ENCODE data around the gene DLGAP4.

DLGAP4 gene

DNA sequence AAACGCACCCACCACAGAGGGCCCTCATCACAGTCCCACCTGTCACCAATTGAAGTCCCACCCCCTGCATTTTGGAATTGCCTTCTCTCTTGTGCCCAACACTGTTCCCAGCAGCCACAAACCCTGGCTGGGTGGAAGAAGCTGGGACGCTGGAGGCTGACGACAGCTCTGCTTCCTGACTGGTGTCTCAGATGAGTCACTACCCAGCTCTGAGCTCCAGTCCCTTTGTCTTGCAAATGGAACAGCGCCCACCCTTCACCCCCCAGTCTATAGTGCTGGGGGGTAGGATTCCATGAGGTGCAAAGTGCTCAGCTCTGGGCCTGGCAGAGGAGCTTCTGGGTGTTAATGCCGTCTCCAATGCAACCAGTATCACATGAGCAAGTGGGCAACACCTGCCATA is 85.3 kb downstream of the DLGAP4 start:
- no peak for DNase-seq

DNA sequence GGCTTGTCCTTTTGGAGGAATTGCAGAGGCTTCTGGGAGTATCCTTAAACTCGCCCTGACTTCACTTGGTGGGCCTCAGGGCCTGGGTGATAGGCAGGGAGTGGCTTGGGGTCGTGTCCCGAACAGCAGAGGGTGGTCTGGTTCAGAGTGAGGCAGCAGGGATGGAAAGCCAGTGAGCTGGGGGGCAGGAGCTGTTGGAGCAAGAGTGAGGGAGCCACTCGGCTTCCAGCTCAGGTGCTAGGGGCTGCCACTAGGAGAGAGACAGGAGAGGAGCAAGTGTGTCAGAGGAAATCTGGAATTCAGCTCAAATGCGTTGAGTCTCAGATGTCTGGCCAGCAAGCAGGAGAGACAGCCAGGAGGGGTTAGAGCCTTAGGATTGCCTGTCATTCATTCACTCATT is 85.8 kb downstream of the DLGAP4 start:
- DNase-seq = no peak

DNA sequence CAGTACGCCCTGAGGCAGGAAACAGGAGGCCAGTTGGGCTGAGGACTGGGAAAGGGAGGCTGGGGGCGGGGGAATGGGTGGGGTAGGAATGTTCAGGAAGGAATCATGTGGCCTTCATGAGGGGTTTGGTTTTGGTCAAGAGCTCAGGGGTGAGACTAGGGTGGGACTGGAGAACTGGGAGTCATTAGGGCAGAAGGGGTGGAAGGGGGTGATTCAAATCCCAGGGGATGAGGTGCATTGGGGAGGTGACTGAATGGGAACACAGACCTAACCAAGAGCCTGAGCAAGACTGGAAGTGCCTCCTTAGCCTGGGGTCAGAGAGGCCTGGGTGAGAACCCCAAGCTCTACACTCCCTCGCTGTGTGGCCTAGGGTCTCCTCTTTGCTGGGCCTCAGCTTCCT is 86.8 kb downstream of the DLGAP4 start:
- DNase-seq = no peak

DNA sequence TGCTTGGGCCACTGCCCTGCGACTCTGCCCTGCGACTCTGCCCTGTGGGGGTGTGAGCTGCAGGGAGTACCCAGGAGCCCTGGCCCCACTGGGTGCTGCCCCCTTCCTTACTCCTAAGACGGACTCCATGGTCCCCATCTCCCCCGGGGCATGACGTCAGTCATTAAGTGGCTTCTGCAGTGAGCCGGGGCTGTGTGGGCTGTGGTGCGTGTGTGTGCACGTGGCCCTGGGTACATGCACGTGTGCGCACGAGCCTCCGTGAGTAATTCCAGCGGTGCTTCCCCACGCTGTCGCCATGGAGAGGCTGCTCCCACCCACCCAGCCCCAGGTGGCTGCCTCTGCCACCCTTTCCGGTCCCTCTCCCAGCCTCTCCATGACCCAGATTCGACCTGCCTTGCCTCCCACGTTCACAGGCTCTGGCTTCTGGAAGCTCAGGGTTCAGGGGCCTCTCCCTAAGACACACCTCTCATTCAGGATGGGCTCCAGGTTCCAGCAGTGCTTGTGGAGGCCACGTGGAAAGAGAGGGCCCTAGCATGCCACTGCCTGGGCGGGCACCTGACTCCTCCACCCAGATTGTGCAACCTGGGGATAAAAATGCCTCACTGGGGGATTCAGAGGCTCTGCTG is 88.3 kb downstream of the DLGAP4 start:
- DNase-seq = no peak

DNA sequence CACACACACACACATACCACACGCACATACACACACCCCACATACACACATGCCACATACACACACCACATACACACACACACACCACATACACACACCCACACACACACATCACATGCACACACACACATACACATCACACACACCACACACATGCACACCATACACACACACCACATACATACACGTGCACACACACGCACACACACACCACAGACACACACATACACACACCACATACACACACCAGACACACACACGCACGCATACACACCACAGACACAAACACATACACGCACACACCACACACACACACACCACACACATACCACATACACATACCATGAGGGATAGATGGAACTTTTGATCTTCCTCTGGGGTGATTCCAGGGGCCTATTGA is 90.2 kb downstream of the DLGAP4 start:
- no peak for DNase-seq

DNA sequence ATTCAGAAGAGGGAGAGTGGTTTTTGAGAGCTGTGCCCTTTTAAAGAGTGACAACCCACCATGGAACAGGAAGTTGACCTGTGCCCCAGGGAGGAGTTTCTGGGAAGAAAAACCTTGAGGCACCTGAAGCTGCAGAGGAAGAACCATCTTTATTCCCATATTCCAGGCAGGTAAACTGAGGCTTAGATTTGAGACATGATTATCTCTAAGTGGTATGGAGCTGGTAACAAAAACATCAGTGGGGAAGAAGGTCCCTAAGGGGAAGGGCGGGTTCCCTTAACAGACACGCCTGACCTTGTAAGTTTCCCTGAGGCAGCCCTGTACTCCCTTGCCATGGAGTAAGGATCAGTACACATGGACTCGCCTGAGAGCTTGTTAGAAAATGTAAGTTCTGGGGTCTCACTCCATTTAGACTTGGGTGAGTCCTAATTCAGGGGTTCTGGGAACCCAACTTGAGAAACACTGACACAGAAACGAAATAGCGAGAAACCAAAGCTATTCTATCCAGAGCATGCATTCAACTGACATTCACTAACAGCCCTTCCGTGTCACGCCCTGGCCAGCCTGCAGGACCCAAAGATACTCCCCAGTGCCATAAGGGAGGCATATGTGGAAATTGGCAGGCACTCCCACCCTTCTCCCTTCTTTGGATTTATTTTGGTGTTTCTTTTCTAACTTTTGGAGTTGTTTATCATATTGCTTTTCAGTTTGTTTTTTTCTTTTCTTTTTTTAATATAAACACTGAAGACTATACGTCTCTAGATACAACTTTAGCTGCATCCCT is 90.9 kb downstream of the DLGAP4 start:
- no peak for DNase-seq

DNA sequence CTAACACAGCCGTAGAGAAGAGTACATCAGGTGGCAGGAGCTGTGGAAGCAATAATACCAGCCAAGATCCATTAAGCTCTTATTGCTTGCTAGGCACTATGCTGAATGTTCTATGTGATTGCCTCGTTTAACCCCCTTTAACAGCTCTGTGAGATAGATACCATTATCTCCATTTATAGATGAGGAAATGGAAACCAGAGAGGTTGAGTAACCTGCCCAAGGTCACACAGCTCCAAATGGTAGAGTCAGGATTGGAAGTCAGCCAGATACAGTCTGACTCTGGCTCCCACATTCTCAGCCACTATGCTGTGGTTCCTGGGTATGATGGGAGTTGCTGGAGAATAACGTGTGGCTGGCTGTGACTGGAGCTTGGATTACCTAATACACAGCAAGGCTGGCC is 92.4 kb downstream of the DLGAP4 start:
- no peak for DNase-seq

DNA sequence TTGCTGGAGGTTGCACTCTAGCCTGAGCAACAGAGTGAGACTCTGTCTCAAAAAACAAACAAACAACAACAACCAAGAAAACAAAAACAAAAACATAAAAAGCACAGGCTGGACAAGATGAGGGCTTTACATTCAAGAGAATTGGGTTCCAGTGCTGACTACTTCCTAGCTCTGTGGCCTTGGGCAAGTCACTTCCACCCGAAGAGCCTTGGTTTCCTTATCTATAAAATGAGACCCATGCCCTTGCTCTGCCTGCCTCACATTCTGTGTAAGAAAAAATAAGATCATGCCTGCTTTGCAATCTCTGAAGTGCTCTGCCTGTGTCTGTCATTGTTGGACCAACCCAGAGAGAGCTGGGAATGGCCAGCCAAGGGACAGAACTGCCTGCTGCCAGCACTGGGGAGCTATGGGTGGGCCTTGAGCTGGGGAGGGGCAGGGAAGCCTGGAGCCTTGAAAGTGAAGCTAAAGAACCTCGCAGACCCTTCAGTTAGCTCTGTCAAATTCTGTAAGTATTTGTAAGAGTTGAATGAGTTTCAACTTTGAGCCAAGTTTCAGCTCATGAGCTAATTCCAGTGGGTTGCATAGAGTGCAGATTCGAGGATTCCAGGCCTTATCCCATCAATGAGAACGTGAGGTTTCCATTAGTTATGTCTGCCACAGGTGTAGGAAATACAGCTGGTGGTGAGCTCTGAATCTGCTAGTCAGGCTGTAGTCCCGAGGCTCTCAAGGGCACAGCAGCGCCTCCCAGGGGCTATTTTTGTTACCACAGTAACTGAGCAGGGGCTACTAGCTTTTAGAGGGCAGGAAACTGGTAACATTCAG is 93.2 kb downstream of the DLGAP4 start:
- no peak for DNase-seq

DNA sequence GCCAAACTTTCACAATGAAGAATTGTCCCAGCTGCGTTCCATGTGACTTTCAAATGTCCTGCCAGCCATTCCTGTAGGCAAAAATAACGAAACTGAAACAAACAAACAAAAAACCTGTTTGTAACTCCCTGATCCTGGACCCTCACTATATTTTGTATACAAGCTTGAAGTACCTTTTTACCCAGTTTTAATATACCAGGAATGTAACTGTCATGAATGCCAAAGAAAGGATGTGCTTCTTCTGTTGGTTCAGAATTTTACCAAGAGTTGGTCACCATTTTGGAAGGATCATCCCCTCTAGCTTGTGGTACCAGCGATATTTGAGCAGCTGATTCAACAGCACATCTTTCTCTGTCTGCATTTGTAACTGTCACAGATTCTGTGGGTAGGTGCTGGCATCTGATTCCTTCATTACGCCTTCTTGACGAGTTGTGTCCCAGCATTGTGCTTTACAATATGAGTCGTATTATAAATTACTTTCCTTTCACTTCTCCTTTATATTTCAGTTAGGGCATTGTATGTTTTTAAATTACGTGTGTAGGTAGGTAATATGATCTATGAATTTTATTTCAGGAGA is 93.9 kb downstream of the DLGAP4 start:
- DNase-seq = no peak

DNA sequence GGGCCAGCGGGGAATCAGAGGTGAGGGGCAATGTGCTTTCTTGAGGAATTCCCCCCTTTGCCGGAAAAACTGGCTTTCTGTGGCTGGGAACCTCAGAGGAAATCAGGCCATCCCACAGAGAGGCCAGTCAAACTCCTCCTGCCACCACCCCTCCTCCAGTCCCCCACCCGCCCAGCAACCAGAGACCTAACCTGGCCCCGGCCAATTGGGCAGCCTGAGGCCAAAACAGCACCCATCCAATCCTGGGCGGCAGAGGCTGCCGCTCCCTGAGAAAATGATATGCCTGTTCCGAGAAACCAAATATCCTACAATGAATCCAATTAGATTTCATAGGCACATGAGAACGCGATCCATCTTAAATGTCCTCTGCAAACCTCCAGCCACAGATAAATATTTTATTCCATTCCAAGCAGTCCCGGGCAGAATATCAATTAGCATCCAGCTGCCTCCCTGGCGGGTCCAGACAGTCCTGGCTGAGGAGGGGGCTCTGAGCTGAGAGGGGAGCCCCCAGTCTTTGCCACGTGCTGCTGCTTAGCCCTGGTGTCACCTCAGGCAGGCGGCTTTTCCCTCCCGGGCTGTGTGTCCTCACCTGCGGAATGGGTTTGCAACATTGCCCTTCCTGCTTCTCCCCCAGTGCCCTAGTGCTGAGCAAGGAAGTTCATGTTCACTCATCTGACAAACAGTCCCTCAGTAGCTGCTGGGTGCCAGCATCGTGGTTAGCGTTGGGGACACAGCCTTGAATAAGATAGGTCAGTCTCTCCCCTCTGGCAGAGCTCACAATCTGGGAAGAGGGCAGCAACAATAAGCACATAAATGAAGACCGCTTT is 95.0 kb downstream of the DLGAP4 start:
- no peak for DNase-seq

DNA sequence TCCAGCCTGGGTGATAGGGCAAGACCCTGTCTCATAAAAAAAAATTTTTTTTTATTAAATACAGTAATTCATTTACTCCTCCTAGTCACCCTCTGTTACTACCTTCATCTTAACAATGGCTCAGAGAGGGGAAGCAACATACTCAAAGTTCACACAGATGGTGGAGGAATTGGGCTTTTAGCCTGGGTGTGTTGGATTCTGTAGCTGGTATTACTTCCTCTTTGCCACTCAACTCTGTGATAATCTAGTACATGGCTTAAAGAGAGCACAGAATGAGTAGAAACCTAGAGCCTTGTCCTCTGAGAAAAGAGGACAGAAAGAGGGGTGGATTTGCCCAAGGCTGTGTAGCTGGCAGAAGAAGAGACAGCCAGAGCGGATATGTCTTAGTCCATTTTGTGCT is 96.6 kb downstream of the DLGAP4 start:
- no peak for DNase-seq

DNA sequence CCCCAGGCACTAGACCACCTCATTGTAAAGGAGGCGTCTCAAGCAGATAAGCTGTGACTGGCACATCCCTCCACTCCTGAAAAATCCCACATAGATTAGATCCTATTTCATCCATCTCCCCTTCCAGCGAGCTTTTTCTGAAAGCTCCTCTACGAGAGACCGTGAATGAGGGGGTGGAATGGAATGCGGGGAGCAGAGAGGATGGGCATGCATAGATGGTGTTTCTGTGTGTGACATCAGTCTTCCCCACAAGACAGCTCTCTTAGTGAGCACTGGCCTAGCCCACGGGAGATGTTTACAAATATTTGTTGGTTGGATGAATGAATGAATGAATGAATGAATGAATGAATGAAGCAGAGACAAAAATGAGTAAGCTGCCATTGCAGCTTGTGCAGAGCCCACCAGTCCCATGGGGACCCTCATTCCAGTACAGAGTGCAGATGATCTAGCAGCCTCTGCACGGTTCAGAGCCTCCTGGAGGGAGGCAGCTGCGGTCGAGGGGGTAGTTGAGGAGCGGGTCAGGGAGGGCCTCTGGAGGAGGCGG is 98.4 kb downstream of the DLGAP4 start:
- no peak for DNase-seq

DNA sequence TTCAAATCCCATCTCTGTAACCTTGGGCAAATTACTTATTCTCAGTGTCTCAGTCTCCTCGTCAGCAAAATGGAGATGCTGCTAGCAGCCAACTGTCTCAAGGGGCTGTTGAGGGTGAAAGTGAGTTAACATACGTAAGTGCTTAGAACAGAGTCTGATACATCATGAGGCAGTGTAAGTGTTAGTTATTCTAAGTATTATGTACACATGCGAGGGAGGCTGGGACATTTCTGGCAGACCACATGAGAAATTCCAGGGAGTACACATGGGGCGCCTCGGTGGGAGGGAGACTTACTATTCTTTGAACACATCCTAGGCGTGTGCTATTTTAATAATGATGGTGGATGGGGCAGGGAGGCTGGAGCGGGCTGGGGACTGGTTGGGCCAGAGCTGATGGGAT is 99.1 kb downstream of the DLGAP4 start:
- DNase-seq = no peak

DNA sequence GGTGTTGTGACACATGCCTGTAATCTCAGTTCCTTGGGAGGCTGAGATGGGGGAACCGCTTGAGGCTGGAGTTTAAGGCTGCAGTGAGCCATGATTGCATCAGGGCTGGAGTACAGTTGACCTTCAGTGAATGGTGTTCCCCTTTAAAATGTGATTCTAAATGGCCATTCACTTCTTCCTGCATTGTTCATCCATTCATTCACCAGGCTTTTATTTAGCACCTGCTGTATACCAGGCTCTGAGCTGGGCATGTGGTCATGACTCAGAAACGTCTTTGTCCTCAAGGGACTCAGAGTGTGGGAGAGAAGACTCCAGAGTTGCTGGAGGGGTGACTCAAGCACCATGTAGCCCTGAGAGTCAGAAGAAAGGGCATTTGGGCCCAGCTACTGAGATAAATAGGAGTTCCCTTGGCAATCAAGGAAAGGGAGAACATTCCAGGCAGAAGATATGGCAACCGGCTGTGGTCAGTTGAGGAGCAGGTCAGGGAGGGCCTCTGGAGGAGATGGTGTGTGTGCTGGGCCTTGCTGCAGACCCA is 101.1 kb downstream of the DLGAP4 start:
- DNase-seq = no peak

DNA sequence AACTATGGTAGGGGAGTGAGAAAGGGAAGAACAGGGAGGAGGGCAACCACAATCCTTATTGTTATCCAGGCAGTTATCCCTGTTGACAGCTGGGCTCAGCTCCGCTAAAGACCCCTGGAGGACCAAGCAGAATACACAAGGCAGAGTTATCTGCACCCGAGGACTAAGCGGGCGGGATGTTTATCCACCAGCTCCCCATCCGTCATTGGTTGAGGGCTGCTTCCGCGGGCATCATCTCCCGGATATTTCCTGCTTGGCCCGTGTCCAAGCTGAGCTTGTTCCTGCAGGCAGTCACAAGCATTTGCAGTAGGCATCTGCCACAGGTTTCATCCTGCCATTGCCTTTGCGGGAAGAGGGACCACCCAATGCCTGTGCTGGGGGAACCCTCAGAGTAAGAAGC is 102.1 kb downstream of the DLGAP4 start:
- no peak for DNase-seq

DNA sequence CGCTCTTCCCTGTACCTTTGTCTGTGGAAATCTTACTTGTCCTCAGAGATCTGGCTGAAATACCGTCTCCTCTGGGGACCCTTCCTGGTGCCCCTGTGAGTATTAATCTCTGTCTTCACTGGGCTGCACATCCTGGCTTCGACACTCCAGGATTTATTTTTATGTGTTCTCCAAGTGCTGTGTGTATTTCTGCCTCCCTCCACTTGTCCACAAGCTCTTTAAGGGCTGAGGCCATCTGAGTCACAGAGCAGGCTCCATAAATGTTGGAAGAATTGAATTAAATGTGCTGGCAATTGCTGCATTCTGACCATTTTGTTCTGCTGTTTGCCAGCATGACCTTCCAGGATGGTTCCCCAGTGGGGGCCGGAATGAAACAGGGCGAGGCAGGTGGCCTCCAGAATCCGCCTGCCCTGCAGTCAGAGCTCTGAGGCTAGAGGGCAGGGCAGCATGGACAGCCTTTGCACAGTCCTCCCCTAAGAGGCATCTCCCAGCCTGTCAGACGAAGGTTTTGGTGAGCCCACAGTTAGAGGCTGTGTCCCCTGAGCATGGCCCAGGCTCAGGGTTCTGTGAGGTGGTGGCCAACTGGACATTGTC is 105.8 kb downstream of the DLGAP4 start:
- no peak for DNase-seq

DNA sequence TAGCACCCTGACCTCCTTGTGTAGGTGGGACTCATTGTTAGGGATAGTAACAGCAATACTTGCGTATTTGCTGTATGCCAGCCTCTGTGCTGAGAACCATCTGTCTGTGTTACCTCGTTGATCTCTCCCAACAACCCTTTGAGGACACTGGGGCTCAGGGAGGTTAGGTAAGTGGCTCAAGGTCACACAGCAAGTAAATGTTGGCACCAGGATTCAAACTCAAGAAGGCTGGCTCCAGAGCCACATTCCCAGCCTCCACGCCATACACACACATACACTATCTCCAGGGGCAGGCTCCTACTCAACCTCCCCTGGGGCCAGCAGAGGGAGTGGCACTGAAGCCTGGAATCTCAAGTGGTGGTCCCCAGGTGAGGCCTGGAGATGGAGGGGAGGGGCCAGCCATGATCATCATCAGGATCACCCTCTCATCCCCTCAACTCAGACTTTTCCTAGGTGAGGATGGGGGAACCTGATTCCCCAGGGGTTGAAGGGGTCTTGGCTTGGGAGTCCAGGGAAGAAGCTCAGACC is 109.4 kb downstream of the DLGAP4 start:
- no peak for DNase-seq

DNA sequence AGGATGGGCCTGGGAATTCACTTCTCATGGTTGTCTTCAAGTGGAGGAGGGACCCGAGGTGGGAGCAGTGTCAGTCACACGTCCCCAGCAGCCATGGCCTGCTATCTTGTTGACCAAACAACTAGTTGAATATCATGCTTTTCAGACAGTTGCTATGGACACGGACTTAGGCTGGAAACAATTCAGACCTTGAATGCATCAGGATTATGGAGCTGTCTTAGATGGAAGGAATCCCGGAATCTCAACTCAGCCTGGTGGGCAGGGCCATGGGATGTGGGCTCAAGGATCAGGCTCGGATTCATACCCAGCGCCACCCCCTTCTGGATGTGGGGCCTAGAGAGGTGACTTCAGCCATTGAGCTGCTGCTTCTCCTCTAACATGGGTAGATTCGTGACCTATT is 112.6 kb downstream of the DLGAP4 start:
- no peak for DNase-seq

DNA sequence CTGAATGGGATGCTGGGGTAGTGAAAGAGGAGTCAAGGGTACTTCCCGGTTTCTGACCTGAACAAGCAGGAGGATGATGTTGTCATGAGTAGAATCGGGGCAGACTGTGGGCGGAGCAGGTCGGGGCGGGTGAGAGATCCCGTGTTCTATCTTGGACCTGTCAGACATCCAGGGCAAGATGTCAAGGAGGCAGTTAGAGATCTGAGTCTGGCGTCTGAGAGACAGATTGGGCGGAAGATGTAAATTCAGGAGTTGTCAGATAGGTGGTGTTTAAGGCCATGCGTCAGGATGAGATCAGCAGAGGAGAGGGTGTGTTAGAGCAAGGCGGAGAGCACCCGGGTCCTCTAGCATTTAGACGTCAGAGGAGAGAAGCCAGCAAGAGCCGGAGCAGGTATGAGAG is 115.5 kb downstream of the DLGAP4 start:
- DNase-seq = no peak

DNA sequence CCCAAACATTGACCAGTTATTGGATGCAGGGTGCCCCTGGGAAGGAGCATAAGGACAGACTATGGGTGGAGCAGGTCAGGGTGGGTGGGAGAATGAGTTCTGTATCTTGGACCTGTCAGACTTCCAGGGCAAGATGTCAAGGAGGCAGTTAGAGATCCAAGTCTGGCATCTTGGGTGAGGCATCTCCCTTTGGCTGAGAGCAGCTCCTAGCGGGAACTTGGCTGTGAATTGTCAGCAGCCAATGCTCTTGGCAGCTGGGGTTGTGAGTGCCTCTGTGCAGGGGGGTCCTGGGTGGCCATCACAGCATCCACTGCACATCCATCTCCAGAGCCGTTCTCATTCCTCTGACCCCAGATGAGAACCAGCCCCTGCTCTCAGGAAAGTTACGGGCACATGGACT is 118.2 kb downstream of the DLGAP4 start:
- no peak for DNase-seq

DNA sequence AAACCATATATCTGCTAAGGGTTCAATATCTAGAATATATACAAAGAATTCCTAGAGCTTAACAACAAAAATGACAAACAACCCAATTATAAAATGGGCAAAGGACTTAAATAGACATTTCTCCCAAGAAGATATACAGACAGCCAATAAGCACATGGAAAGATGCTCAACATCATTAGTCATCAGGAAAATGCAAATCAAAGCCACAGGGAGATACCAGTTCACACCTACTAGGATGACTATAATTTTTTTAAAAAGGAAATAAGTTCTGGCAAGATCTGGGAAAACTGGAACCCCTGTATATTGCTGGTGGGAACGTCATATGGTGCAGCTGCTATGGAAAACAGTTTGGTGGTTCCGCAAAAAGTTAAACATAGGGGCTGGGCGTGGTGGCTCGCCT is 119.0 kb downstream of the DLGAP4 start:
- DNase-seq = no peak

DNA sequence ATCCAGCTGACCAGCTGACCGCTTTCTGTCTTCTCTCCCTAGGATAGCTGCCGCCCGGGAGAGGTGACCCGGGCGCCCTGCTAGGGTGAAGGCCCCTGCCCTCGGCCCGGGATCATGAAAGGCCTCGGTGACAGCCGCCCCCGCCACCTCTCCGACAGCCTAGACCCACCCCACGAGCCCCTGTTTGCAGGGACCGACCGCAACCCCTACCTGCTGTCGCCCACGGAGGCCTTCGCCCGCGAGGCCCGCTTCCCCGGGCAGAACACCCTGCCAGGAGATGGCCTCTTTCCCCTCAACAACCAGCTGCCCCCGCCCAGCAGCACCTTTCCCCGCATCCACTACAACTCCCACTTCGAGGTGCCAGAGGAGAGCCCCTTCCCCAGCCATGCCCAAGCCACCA is 125.5 kb downstream of the DLGAP4 start:
- no peak for DNase-seq
